HG03025 (cell line): ENCODE results near the gene ATP6V1D.
"Not testable (repeated sequence)": the region's sequence is repeated elsewhere in the genome, so short reads cannot be mapped to it uniquely, and the experiment has no call there.

ENCODE experiments used
- ATAC-seq: cut with Tn5 transposase; IDR thresholded peaks from one replicate; pipeline ENCODE4 v1.9.1; 2021; ENCODE audit warnings: mild to moderate bottlenecking, moderate library complexity; ENCODE audit not compliant: unreplicated experiment, low FRiP score

ATP6V1D gene

DNA sequence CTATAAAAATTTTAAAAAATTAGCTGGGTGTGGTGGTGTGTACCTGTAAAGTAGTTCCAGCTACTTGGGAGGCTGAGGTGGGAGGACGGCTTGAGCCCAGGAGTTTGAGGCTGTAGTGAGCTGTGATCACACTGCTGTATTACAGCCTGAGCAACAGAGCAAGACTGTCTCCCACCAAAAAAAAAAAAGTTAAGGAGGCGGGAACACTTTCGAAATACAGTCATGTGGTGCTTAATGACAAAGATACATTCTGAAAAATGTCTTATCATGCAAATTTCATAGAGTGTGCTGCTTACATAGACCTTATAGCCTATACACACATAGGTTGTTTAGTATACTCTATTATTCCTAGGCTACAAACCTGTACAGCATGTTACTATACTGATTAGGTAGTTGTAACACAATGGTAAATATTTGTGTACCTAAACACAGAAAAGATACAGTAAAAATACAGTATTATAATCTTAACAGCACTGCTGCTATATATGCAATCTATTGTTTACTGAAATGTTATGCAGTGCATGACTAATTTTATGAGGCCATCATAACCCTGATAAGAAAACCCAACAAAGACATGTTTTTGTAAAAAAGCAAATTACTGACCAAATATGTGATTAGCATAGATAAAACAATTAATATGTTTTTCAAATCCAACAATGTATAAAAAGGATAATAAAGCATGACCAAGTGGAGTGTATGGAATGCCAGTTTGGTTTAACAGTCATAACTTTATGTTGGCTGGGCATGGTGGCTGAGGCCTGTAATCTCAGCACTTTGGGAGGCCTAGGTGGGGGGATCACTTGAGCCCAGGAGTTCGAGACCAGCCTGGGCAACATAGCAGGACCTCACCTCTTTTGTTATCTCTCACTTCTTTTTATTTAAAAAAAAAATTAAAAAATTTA, 11.9 kb upstream of the ATP6V1D start:
- no peak for ATAC-seq

- ATAC-seq = no peak
These were observed 11.2 kb upstream of the ATP6V1D start for GRCh38 chr14:67370830-67371229.

GRCh38 chr14:67365476-67365875, 5.9 kb upstream of the ATP6V1D start:
- no peak for ATAC-seq

- peak; percentile 24 for ATAC-seq
These were observed 1.0 kb upstream of the ATP6V1D start for GRCh38 chr14:67360470-67361206.

DNA sequence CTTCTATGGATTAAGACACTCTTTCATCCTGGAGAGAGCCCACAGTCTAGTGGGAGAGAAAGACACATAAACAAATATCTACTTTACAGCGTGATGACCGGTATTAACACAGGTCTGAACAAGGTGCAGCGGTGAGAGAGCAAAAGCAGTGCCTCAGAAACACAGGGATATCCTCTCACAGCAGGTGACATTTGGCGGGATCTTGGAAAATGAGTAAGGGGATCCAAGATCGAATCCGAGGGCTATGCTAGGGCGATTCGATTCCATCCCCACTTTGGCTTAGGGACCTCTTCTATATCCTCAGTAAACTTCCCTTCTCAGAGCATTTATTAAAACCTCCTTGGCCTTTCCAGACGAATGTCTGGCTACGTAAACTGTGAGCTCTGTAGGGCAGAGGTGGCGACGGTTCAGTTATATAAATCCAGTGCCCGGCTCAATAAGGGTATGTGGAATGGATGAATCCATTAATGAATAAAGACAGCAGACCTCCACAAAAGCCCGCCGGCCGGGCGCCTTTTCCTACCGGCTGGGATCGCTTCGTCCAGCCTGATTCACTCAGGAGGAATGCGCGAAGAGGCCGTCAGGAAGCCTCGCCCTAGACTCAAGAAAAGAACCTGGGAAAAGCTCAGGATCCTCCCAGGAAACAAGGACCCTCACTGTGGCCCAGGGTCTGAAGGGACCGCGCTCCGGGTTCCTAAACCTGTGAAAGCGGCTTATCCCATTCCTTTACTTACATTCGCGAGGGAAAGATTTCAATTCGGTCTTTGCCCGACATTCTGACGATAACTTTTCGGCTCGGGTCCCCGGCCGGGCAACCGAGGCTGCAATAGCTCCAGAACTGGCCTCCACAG, 455 bp downstream of the ATP6V1D start:
- no peak for ATAC-seq

DNA sequence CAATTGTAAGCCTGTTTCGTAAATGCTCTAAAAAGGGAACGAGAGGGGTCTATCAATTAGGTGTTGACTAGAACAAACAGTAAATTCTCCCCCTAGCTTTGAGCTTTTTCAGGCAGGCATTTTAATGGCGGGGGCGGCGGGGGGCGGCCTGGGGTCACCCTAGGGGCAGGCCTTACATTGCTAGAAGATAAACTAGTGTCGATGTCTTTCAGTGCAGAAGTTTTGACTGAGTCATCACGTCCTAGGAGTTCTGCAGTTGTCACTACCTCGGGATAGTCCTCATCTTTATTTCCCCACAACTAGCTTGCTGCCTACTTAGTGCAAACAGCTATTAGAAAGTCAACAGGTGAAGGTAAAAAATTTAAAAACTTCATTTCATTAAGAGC, 1.6 kb downstream of the ATP6V1D start:
- no peak for ATAC-seq

DNA sequence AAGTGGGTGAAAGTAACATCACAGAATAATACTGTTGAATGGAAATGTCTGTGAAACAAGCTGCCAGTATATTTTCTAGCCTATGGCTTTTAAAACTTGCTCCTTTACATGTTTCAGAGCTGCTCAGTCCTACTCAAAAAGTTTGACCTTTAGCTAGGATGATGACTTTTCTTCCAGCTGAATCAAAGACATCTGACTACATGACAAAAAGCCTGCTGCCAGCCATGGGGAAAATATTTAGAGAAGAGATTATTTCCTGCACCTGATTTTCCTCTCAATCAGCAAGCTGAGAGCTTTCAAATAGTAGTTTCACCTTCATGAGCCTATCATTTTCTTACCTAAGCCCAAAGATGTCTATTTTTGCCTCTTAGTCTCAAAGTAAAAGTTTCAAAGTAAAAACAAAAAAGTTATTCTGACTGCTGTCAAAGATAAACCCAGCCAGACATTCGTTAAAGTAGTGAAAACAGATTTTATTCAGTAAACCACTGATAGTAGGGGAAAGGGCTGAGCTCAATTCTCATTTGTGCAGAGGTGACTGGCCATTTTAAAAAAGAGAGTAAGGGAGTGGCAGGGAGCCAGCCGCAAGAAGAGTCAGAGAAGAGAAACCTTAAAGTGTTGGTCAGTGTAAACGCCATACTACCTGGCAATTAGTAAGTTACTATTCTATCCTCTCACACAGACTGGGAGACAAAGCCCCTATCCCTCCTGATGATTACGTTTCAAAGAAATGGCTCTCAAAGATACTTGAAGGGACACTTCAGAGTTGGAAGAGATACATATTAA, 2.2 kb downstream of the ATP6V1D start:
- no peak for ATAC-seq

DNA sequence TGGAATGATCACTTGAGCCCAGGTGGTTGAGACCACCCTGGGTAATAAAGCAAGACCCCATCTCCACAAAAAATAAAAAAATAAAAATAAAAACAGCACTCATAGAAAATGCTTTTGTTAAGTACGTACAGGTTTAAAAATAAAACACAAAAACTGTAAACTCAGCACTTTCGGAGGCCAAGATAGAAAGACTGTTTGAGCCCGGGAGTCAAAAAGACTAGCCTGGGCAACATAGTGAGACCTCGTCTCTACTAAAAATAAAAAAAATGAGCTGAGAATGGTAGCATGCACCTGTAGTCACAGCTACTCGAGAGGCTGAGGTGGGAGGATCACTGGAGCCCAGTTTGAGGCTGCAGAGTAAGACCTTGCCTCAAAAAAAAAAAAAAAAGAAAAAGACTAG, 7.5 kb downstream of the ATP6V1D start:
- ATAC-seq = no peak

DNA sequence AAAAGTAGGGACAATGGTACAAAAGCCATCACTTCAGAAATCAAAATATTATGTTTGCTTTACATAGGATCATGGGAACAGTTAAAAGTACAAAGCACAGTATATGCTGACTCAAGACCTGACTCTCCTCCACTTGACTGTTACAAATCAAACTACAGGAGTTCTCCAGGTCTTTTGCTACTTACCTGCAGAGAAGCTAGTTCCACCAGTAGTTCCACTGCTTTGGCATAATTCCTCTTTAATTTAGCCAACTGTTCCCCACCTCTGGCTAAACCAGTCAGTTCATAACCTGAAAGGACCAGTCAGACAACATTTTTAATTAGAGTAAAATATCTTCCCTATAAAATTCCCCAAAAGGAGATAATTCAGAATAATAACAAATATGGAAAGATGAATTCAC, 14.0 kb downstream of the ATP6V1D start:
- no peak for ATAC-seq

DNA sequence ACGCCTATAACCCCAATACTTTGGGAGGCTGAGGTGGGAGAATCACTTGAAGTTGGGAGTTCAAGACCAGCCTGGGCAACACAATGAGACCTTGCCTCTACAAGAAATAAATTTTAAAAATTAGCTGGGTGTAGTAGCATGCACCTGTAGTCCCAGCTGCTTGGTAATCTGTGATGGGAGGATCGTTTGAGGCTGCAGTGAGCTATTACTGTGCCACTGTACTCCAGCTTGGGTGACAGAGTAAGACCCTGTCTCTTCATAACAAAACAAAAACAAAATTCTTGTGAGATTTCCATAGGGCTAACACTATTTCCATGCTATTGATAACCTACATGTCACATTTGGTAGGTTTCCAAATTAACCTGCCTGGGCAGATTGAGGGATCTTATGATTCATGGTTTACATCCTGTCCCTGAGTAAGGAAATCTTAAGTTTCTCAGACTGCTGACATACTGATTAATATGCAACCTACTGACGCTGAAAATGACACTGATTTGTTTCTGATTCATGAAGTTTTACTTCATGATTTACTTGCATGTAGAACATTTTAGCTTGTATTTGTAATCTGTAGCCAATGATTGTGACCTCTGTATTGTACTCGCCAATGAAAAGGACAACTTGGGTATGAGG, 15.9 kb downstream of the ATP6V1D start:
- no peak for ATAC-seq

DNA sequence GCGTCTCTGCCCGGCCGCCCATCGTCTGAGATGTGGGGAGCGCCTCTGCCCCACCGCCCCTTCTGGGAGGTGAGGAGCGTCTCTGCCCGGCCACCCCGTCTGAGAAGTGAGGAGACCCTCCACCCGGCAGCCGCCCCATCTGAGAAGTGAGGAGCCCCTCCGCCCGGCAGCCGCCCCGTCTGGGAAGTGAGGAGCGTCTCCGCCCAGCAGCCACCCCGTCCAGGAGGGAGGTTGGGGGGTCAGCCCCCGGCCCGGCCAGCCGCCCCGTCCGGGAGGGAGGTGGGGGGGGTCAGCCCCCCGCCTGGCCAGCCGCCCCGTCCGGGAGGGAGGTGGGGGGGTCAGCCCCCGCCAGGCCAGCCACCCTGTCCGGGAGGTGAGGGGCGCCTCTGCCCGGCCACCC, 18.4 kb downstream of the ATP6V1D start:
- ATAC-seq = not testable (repeated sequence)

- no peak for ATAC-seq
These were observed 23.8 kb downstream of the ATP6V1D start for GRCh38 chr14:67335781-67336180.

- ATAC-seq = no peak
These were observed 27.1 kb downstream of the ATP6V1D start for GRCh38 chr14:67332468-67332867.

- ATAC-seq = no peak
These were observed 28.1 kb downstream of the ATP6V1D start for GRCh38 chr14:67331368-67332125.

- ATAC-seq = not testable (repeated sequence)
These were observed 29.9 kb downstream of the ATP6V1D start for GRCh38 chr14:67329666-67330065.

DNA sequence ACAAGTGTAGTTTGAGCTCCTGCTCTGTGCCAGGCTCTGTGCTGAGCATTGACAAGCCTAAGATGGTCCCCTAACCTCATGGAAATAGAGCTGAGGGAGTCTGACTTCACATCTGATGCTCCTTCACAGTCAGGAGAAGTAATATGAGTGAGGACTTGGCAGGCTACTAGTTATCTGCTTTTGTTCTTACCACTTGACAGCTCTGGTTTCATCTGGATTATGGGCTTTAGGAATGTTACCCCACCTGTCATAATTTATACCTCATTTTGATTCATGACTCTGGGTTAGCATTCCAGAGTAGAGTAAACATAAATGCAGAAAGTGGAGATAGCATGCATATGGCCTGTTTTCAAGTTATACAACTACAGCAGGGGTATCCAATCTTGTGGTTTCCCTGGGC, 40.5 kb downstream of the ATP6V1D start:
- no peak for ATAC-seq

DNA sequence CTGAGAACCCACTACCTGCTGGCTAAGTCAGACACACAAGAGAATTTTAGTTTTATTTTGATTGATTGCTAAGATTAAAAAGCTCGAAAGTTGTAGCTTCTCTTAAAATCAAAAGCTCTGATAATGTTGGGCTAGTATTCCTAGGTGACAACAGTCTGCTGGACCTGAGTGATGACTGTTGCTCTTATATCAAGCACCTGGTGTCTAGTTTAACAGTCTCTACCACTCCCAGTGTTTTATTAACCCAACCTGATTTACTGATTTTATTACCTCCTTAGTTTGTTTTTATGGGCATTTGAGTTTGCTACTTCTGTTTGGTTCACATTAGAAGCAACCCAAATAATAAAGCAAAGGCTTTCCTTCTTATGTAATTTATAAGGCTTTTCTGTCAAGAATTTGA, 41.8 kb downstream of the ATP6V1D start:
- no peak for ATAC-seq

- no peak for ATAC-seq
These were observed 46.5 kb downstream of the ATP6V1D start for GRCh38 chr14:67313153-67313552.

DNA sequence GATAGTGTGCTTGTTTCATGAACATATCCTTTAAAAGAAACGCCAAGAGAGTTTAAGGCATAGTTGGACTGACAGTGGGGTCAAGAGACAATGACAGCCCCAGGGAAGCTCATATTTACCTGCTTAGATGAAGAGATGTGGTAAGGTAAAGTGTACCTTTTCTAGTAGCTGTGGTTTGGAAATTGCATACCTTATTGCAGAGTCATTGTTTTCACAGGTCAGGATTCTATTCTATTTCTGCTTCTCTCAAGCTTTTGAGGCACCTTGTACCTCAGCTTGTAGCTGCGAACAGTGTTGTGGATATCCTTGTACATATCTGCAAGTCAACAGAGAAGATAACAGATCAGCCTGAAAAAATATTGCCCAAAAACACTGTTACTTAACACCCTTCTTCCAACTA, 47.7 kb downstream of the ATP6V1D start:
- ATAC-seq = no peak
